Activated T-helper 2 cell treated with anti-CD3 and anti-CD28 coated beads, Interferon-gamma antibody, Interleukin-2, Interleukin-4, amounts not matched to agents 10 μg/mL and 5 μg/mL and 100 μg/mL, durations not matched to agents 14 hours and 24 hours and 36 hours (primary cell): ENCODE results near the gene SLC26A11. TPM values are rescaled to one million over a fixed set of nuclear protein-coding genes. Genes with fewer than 3 reads are reported as not detected.

Experiments
- DNase-seq: peaks from one replicate; pipeline ENCODE4 v3.0.0; 2021; ENCODE audit warnings: low spot score
- H3K27ac Mint-ChIP-seq: one replicate; pipeline ENCODE4 v1.8.0; 2021; ENCODE audit warnings: mixed read lengths
- H3K27me3 Mint-ChIP-seq: one replicate; pipeline ENCODE4 v1.8.0; 2021; ENCODE audit warnings: low read depth, mixed read lengths
- H3K36me3 Mint-ChIP-seq: one replicate; pipeline ENCODE4 v1.8.0; 2021; ENCODE audit warnings: low read depth, mixed read lengths
- H3K4me1 Mint-ChIP-seq: one replicate; pipeline ENCODE4 v1.8.0; 2021; ENCODE audit warnings: low read depth, mixed read lengths
- H3K4me3 Mint-ChIP-seq: one replicate; pipeline ENCODE4 v1.8.0; 2021; ENCODE audit warnings: low read depth, mild to moderate bottlenecking, moderate library complexity, mixed read lengths
- H3K9me3 Mint-ChIP-seq: one replicate; pipeline ENCODE4 v1.8.0; 2021; ENCODE audit warnings: mixed read lengths
- intact Hi-C: fragments of 100-400 bp; cut with micrococcal nuclease; formaldehyde crosslinking; loops from one replicate; pipeline ENCODE4 v1.15.1; 2023
- total RNA-seq: library from RNA; stranded (reverse); gene quantifications from 2 replicates; pipeline ENCODE4 v1.2.3, GENCODE V29; 2022

The SLC26A11 gene
- 9.7 TPM in 2 replicates for total RNA-seq

- Mint-ChIP-seq H3K27ac (peak within 1 kb of the TSS; percentile 83), H3K4me3 (peak within 1 kb of the TSS; percentile 87), H3K36me3 (peaks cover 20% of the 10 kb centered on the region), H3K9me3 (no peaks in the 10 kb centered on the region), H3K27me3 (no peaks in the 10 kb centered on the region), H3K4me1 (peaks cover 24% of the 10 kb centered on the region)
- intact Hi-C loops: no loop called here
- DNase-seq: peak; percentile 41
These were observed at the start of gene SLC26A11, which contains the start of gene SGSH for GRCh38 chr17:80220054-80220735. Gene SLC26A11, plus strand, starts transcription at chr17:80220427. Its CDS starts 1,134 bp downstream, at chr17:80221561. Gene SGSH, minus strand, starts transcription at chr17:80220333. Its CDS starts 20 bp downstream, at chr17:80220313.

- peaks cover 7% of the 10 kb centered on the region for H3K27me3 Mint-ChIP-seq
- no peaks in the 10 kb centered on the region for H3K36me3 Mint-ChIP-seq
- H3K4me3 Mint-ChIP-seq: no peak overlapping the region
- intact Hi-C loops: no loop called here
- H3K27ac Mint-ChIP-seq: no peak overlapping the region
- no peaks in the 10 kb centered on the region for H3K9me3 Mint-ChIP-seq
- no peaks in the 10 kb centered on the region for H3K4me1 Mint-ChIP-seq
- no peak for DNase-seq
These were observed 48.5 kb upstream of the SLC26A11 start for GRCh38 chr17:80171681-80172080.

- intact Hi-C loops: no loop called here
- H3K27me3 Mint-ChIP-seq: peaks cover 7% of the 10 kb centered on the region
- no peak for DNase-seq
- no peaks in the 10 kb centered on the region for H3K4me1 Mint-ChIP-seq
- H3K4me3 Mint-ChIP-seq: no peak overlapping the region
- no peak overlapping the region for H3K27ac Mint-ChIP-seq
- H3K36me3 Mint-ChIP-seq: no peaks in the 10 kb centered on the region
- H3K9me3 Mint-ChIP-seq: no peaks in the 10 kb centered on the region
These were observed 47.1 kb upstream of the SLC26A11 start for GRCh38 chr17:80173126-80173525.

GRCh38 chr17:80173916-80174315 is 46.3 kb upstream of the SLC26A11 start:
- no peak for DNase-seq
- H3K27me3 Mint-ChIP-seq: peaks cover 10% of the 10 kb centered on the region

GRCh38 chr17:80176757-80177156 is 43.5 kb upstream of the SLC26A11 start:
- no peaks in the 10 kb centered on the region for H3K4me1 Mint-ChIP-seq
- intact Hi-C loops: no loop called here

More at GRCh38 chr17:80173916-80174315, 46.3 kb upstream of the SLC26A11 start:
- Mint-ChIP-seq H3K4me1 (no peaks in the 10 kb centered on the region), H3K4me3 (no peak overlapping the region), H3K27ac (no peak overlapping the region), H3K9me3 (no peaks in the 10 kb centered on the region), H3K36me3 (no peaks in the 10 kb centered on the region)
- intact Hi-C loops: no loop called here

GRCh38 chr17:80177986-80178595 is 42.1 kb upstream of the SLC26A11 start:
- Mint-ChIP-seq H3K9me3 (no peaks in the 10 kb centered on the region), H3K4me1 (no peaks in the 10 kb centered on the region), H3K27ac (no peak overlapping the region), H3K4me3 (no peak overlapping the region), H3K27me3 (peaks cover 6% of the 10 kb centered on the region), H3K36me3 (no peaks in the 10 kb centered on the region)
- DNase-seq: no peak
- intact Hi-C loops: no loop called here

More at GRCh38 chr17:80176757-80177156, 43.5 kb upstream of the SLC26A11 start:
- peaks cover 7% of the 10 kb centered on the region for H3K27me3 Mint-ChIP-seq
- no peak for DNase-seq
- H3K4me3 Mint-ChIP-seq: no peak overlapping the region
- no peaks in the 10 kb centered on the region for H3K9me3 Mint-ChIP-seq
- no peaks in the 10 kb centered on the region for H3K36me3 Mint-ChIP-seq
- no peak overlapping the region for H3K27ac Mint-ChIP-seq

GRCh38 chr17:80180192-80180591 is 40.0 kb upstream of the SLC26A11 start:
- H3K27me3 Mint-ChIP-seq: peaks cover 5% of the 10 kb centered on the region
- H3K27ac Mint-ChIP-seq: no peak overlapping the region
- no peaks in the 10 kb centered on the region for H3K36me3 Mint-ChIP-seq
- no peak overlapping the region for H3K4me3 Mint-ChIP-seq
- H3K9me3 Mint-ChIP-seq: no peaks in the 10 kb centered on the region
- no peaks in the 10 kb centered on the region for H3K4me1 Mint-ChIP-seq
- no peak for DNase-seq
- intact Hi-C loops: no loop called here

GRCh38 chr17:80181431-80181830 is 38.8 kb upstream of the SLC26A11 start:
- Mint-ChIP-seq H3K36me3 (no peaks in the 10 kb centered on the region), H3K4me3 (no peak overlapping the region), H3K4me1 (no peaks in the 10 kb centered on the region), H3K9me3 (no peaks in the 10 kb centered on the region), H3K27ac (no peak overlapping the region), H3K27me3 (peaks cover 5% of the 10 kb centered on the region)
- intact Hi-C loops: no loop called here
- no peak for DNase-seq

GRCh38 chr17:80182118-80182844 is 37.9 kb upstream of the SLC26A11 start:
- H3K27ac Mint-ChIP-seq: no peak overlapping the region
- H3K36me3 Mint-ChIP-seq: no peaks in the 10 kb centered on the region
- H3K4me3 Mint-ChIP-seq: no peak overlapping the region
- no peak for DNase-seq
- H3K9me3 Mint-ChIP-seq: no peaks in the 10 kb centered on the region
- intact Hi-C loops: no loop called here
- no peaks in the 10 kb centered on the region for H3K4me1 Mint-ChIP-seq
- H3K27me3 Mint-ChIP-seq: peaks cover 5% of the 10 kb centered on the region

GRCh38 chr17:80182845-80183223 is 37.4 kb upstream of the SLC26A11 start:
- no peak overlapping the region for H3K27ac Mint-ChIP-seq
- DNase-seq: no peak
- peaks cover 5% of the 10 kb centered on the region for H3K27me3 Mint-ChIP-seq

GRCh38 chr17:80183581-80184422 is 36.4 kb upstream of the SLC26A11 start:
- Mint-ChIP-seq H3K4me1 (no peaks in the 10 kb centered on the region), H3K9me3 (no peaks in the 10 kb centered on the region), H3K4me3 (no peak overlapping the region), H3K36me3 (no peaks in the 10 kb centered on the region), H3K27ac (no peak overlapping the region), H3K27me3 (peaks cover 3% of the 10 kb centered on the region)
- no peak for DNase-seq
- intact Hi-C loops: no loop called here

More at GRCh38 chr17:80182845-80183223, 37.4 kb upstream of the SLC26A11 start:
- no peaks in the 10 kb centered on the region for H3K9me3 Mint-ChIP-seq
- intact Hi-C loops: no loop called here
- H3K4me3 Mint-ChIP-seq: no peak overlapping the region
- H3K36me3 Mint-ChIP-seq: no peaks in the 10 kb centered on the region
- H3K4me1 Mint-ChIP-seq: no peaks in the 10 kb centered on the region

- no peaks in the 10 kb centered on the region for H3K27me3 Mint-ChIP-seq
- no peak overlapping the region for H3K4me3 Mint-ChIP-seq
- intact Hi-C loops: no loop called here
- H3K36me3 Mint-ChIP-seq: no peaks in the 10 kb centered on the region
- H3K27ac Mint-ChIP-seq: no peak overlapping the region
- H3K4me1 Mint-ChIP-seq: no peaks in the 10 kb centered on the region
- no peaks in the 10 kb centered on the region for H3K9me3 Mint-ChIP-seq
- DNase-seq: no peak
These were observed 35.9 kb upstream of the SLC26A11 start for GRCh38 chr17:80184423-80184714.
